ENCODE results near the gene RNF19B.

GRCh38 chr1:32964461-32965250 lies at the start of gene RNF19B:
- TF ChIP-seq CTCF (IDR thresholded peaks at IDR 0.05): no peak
- TF ChIP-seq ZFX (IDR thresholded peaks at IDR 0.05; ENCODE audit: borderline replicate concordance): no peak
